H1 (cell line): Measurements from ENCODE around the gene ALDH5A1. TPM values are rescaled to one million over a fixed set of nuclear protein-coding genes. Genes with fewer than 3 reads are reported as not detected.

Source experiments
- ASH2L ChIP-seq: fragments of 200-600, 300-600 bp; sonication (generic); IDR thresholded peaks from one replicate; pipeline ENCODE4 v1.7.1; 2017; ENCODE audit warnings: low read length
- RBBP5 ChIP-seq: IDR thresholded peaks from 2 replicates; pipeline ENCODE4 v1.7.1; 2012; ENCODE audit warnings: low read depth, mild to moderate bottlenecking, inconsistent platforms, low read length, moderate library complexity, borderline replicate concordance
- polyA plus RNA-seq, 7 experiments: library from polyadenylated mRNA; depleted of rRNA in 3 of 7; stranded (reverse) in 5 of 7; unstranded in 2 of 7; fragments of >200 nt in 5 of 7; fragments of 200-250 nt in 2 of 7; gene quantifications; 1 replicate in 5 of 7; 2 replicates in 1 of 7; 4 replicates in 1 of 7; pipeline versions ENCODE4 v1.2.1 to v1.2.3, GENCODE V29; 2011 to 2013; ENCODE audit warnings: missing spikeins in 2 of 7, mixed read lengths in 2 of 7
- total RNA-seq: library from RNA; stranded (reverse); fragmentation: NEBNext Ultra II Directional; extraction: Animal tissue kit (Norgen Biotek cat#: 25700); gene quantifications from 2 replicates; pipeline ENCODE4 v1.2.1, GENCODE V29; 2021

The ALDH5A1 gene
- total and polyA plus RNA-seq, 2 of the 8 experiments (the other 6 are each of a cell fraction or from before 2014, with no cell fraction given), result 1.5 to 2.4 TPM

GRCh38 chr6:24584382-24584720 is 89.6 kb downstream of the ALDH5A1 start (continued):
- TF ChIP-seq ASH2L (no peak), RBBP5 (no peak)

Other genes starting within 250 kb of the ALDH5A1 start
- 0.15 and 0.23 TPM in 2 replicates for gene DCDC2, start 136.9 kb upstream of the ALDH5A1 start, total RNA-seq
- gene DCDC2, start 136.9 kb upstream of the ALDH5A1 start, polyA plus RNA-seq (2011; rRNA removed), result 0.03 TPM in 2 replicates
- gene MRS2, start 92.0 kb upstream of the ALDH5A1 start, total RNA-seq, result 67.5 and 68.4 TPM in 2 replicates
- gene MRS2, start 92.0 kb upstream of the ALDH5A1 start, polyA plus RNA-seq (2011; rRNA removed), result 51.2 and 51.8 TPM in 2 replicates
- gene GPLD1, start 5.4 kb upstream of the ALDH5A1 start, total RNA-seq, result 5.3 and 5.9 TPM in 2 replicates
- 2.9 and 3.7 TPM in 2 replicates for gene GPLD1, start 5.4 kb upstream of the ALDH5A1 start, polyA plus RNA-seq (2011; rRNA removed)
- gene KIAA0319, start 151.2 kb downstream of the ALDH5A1 start, total RNA-seq, result 0.69 and 0.78 TPM in 2 replicates
- 0.30 and 0.41 TPM in 2 replicates for gene KIAA0319, start 151.2 kb downstream of the ALDH5A1 start, polyA plus RNA-seq (2011; rRNA removed)
- gene TDP2, start 171.9 kb downstream of the ALDH5A1 start, total RNA-seq, result 51.6 and 52.6 TPM in 2 replicates
- gene TDP2, start 171.9 kb downstream of the ALDH5A1 start, polyA plus RNA-seq (2011; rRNA removed), result 13.2 and 18.8 TPM in 2 replicates
- 40.6 and 42.8 TPM in 2 replicates for gene ACOT13, start 172.1 kb downstream of the ALDH5A1 start, total RNA-seq
- gene ACOT13, start 172.1 kb downstream of the ALDH5A1 start, polyA plus RNA-seq (2011; rRNA removed), result 16.4 and 27.6 TPM in 2 replicates
- 100 and 101 TPM in 2 replicates for gene C6orf62, start 224.2 kb downstream of the ALDH5A1 start, total RNA-seq
- gene C6orf62, start 224.2 kb downstream of the ALDH5A1 start, polyA plus RNA-seq (2011; rRNA removed), result 23.8 and 25.6 TPM in 2 replicates